HG02798 (cell line): ENCODE data around the gene SMTNL2.

ENCODE experiments used
- ATAC-seq: cut with Tn5 transposase; IDR thresholded peaks from one replicate; pipeline ENCODE4 v1.9.1; 2021; ENCODE audit warnings: mild to moderate bottlenecking; ENCODE audit not compliant: unreplicated experiment, poor library complexity

Gene SMTNL2

DNA sequence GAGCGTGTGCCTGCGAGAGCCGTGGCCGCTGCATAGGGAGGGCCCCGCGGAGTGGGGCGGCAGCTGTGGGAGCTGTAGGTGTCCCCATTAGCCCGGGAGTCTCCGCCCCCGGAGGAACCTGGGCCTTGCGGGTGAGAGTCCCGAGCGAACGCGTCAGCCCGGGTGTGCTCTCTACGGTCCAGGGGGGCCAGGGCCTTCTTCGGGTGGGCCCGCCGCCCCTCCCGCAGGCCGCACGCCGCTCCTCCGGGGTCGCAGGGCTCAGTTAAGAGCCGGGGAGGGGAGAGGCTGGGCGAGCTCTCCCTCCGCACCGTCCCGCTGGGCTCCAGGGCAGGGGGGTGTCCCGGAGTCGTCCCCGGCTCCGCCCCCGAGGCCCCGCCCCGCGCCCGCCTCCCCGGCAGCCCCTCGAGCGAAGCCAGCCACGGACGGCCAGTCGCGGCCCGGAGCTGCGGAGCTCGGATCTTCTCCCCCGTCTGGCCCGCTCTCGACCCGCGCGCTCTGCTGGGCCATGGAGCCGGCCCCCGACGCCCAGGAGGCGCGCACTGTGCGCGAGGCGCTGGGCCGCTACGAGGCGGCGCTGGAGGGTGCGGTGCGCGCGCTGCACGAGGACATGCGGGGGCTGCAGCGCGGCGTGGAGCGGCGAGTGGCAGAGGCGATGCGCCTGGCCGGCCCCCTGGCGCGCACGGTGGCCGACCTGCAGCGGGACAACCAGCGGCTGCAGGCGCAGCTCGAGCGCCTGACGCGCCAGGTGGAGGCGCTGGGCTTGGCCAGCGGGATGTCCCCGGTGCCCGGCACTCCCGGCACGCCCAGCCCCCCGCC is at the start of gene SMTNL2:
Gene SMTNL2 (plus strand): TSS at position 429 of the 816 bp plus-strand sequence. CDS start 77 bp downstream, at position 506.
- no peak for ATAC-seq

DNA sequence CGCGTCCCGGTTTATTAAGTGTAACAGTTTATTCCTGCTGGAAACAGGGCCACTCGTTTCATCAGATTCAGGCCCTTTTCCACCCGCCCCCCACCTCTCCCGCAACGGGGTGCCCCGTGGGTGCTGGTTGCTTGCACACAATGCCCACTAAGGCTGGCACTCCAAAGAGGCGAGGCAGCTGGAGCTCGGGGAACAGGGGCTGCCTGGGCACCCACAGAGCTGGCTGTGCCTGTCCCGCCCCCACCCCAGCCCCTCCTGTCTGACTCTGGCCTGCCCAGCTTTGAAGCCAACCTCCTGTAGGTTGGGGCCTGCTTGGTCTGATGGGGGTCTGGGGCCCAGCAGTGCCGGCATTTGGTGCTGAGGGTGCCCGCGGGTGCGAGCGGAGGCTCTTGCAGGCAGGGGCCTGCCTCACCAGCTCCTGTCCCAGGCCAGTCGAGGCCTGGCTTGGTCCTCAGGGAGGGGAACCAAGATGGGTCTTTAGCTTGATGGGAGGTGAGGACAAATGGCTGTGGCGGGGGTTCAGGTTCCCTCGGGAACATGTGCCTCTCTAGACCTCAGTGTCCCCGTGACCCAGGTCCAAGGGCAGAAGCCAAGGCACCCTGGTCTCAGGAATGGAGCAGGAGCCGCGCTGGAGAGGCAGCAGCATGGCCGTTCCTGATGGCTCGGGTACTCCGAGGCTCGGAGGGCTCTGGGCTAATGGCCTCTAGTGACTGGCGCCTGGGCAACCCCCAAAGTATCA is 49.2 kb upstream of the SMTNL2 start:
- no peak for ATAC-seq

DNA sequence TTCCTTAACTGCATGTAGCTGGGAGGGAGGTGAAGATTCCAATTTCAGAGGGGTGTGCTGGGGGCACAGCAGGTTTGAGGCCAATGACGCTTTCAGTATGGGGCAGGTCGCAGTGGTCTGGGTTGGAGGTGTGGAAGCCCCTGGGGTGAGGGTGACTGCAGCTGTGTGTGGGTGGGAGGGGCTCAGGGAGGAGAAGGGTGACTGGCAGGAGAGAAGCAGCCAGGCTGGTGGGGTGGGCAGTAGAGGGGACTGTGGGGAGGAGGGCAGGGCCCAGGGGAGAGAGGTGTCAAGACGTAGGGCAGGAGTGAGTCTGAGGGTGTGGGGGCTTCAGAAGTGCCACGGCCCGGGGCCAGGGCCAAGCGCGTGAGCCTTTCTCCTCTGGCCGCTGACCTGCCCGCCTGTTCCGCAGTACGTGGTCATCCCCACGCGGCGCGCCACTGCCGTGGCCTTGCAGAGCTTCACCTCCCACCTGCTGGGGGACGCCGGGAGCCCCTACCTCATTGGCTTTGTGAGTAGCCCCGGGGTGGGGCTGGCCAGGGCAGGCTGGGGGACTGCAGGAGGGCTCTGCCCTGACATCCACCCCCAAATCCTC is 48.6 kb upstream of the SMTNL2 start:
- no peak for ATAC-seq

DNA sequence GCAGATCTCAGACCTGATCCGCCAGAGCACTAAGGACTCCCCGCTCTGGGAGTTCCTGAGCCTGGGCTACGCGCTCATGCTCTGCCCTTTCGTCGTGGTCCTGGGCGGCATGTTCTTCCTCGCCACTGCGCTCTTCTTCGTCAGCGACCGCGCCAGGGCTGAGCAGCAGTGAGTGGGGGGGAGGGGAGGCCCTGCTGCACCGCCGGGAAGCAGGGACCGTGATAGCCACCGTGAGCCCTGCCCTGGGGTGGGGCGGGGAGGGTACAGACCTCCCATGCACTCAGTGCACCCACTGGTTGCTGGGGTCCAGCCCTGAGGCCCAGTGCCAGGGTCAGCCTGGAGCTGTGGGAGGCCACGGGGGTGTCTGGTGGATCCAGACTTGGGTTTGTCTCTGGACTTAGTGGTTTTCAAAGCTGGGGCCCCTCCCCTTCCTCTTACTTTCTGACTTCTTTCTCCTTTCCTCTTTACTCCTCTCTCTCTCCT is 48.0 kb upstream of the SMTNL2 start:
- ATAC-seq, result no peak

DNA sequence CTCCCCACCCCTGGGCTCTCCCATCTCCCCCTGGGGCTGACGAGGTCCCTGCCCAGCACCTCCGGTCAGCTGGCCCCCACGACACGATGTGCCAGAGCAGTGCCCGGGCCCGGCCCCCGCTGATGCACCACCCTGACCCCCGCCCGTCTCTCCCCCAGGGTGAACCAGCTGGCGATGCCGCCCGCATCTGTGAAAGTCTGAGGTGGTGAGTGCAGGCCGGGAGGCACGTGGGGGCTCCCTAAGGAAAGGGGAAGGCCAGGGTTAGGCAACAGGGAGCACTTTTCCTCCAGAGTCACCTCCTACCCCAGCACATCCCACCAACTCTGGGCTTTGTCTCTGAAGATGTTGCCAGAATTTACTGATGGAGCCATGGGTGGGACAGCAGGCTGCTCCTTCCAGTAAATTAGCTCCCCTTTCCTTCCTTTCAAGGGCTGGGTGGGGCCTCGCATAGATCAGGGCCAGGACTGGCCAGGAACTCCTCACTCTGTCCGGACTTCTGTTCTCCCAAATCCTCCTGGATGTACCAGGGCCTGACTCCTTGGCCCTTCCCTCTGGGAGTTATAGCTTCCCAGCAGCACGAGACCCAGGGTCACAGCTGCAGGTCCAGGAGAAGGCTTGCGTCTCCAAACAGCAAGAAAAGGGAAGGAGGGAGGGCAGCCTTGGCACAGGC is 47.5 kb upstream of the SMTNL2 start:
- ATAC-seq, result no peak

DNA sequence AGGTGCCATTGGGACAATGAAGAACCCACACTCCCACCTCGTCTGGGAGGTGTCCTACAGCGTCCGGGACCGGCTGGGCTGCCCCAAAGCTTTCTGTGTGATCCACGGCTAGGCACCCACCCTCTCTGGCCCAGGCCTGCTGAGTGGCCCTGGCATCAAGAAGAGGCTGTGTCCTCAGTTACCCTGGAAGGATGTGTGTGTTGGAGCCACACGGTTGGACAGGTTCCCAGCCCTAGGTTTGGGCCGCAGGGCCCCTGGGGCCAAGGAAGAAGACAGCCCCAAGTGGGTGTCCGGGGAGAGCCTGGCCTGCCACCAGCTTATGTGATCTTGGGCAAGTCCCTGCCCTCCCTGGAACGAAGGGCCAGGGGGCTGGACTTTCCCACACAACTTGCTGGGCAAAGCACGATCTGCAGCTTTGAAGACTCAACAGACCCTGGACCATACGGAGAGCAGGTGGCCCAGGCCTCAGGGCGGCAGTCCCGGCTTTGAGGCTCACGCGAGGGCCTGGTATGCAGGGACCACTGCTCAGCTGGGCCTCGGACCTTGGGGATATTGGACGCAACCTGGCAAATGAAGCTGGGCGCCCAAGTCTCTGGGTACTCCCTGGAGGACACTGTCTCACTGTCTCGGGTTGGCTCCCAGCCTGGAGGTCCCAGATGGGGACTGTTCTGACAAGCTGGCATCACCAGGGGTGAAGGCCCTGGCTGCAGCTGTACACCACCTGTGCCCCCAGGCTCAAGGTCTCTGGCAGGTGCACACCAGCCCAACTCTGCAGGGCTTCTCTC is 46.7 kb upstream of the SMTNL2 start:
- ATAC-seq, result no peak

DNA sequence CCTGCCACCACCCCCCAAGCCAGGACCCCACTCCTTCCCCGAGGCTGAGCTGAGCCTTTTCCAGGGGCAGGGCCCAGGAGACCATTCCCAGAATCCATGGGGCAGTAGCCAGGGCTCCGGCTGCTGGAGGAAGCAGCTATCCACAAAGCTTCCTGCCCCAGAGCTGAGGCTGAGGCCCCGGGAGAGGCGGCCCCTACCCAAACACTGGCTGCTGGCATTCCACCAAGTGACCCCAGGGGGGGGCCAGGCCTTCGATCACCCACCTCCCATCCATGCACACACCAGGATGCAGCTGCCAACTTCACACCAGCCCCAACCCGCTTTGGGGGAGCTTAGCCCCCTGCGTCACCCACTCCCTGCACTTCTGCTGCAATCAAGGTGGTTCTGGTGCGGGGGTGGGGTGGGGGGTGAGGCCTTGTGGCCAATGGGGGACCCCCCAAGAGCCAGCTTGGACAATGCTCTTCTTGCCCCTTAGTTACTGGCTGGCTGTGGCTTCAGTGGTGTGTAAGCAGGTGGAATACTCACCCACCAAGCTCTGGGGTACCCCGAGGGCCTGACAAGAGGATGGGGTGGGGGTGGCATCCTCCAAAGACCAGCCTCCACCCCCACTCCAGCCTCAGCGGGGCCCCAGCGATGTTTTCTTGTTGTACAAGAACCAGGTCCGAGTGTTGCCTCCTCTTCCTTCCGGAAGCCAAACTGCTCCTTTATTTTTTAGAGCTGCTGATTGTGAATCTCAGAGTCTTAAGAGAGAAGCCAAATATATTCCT is 45.9 kb upstream of the SMTNL2 start:
- ATAC-seq, result no peak

DNA sequence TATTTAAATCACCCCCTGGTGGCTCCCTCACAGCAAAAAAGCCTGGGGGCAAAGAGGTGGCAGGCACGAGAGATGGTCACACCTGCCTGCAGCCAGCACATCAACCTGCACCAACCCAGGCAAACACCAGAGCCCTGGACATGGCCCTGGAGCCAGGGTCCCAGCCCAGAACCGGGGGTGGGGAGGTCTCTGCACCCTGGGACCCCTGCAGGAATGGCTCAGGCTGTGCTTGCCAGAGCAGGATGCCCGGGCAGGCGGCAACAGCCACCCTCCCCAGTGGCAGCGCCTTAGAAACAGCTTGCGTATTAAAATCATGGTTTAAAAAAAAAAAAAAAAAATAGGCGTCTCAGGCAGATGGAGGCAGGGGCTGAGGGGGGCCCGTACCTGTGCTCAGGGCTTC is 45.3 kb upstream of the SMTNL2 start:
- no peak for ATAC-seq

DNA sequence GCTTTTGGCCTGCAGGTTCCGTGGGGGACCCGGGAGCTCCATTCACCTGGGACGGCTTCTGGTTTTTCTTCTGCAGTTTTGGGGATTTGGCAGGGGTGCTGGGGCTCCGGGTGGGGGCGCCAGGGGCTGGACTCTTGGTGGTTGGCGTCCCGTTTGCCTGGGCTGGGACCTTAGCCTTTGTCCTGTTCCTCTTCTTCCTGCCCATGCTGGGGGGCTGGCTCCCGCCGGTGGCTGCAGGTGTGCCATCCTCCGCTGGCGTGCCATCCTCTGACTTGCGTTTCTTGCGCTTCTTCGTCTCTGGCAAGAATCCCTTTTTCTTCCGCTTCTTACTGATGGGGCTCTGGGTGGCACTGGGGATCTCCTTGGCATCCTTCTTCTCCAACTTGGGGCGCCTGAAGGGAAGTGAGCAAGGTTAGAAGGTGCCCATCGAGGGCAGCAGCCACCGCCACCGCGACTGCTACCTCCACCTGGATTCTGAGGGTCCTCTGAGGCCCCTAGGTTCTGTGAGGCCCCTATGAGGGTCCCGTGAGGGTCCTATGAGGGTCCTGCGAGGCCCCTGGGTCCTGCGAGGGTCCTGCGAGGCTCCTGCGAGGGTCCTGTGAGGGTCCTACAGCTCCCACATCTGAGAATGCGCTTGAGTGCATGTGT is 44.6 kb upstream of the SMTNL2 start:
- no peak for ATAC-seq

DNA sequence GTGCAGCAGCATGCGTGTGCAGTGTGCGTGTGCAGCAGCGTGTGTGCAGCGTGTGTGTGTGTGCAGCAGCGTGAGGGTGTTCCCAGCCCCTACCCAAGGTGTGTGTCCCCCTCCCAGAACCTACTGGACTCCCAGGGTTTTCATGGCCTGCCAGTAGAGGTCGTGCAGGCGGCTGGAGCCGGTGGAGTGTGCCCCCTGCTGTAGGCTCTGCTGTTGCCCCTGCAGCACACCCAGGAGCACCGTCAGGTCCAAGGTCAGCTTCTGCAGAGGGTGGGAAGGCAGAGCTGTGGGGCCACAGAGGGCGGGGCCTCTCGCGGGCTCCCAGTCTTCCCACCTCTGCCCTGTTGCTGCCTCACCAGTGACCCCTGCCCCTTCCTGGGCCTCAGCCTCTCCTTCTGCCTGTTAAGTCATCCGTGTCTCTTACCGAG is 44.1 kb upstream of the SMTNL2 start:
- no peak for ATAC-seq

DNA sequence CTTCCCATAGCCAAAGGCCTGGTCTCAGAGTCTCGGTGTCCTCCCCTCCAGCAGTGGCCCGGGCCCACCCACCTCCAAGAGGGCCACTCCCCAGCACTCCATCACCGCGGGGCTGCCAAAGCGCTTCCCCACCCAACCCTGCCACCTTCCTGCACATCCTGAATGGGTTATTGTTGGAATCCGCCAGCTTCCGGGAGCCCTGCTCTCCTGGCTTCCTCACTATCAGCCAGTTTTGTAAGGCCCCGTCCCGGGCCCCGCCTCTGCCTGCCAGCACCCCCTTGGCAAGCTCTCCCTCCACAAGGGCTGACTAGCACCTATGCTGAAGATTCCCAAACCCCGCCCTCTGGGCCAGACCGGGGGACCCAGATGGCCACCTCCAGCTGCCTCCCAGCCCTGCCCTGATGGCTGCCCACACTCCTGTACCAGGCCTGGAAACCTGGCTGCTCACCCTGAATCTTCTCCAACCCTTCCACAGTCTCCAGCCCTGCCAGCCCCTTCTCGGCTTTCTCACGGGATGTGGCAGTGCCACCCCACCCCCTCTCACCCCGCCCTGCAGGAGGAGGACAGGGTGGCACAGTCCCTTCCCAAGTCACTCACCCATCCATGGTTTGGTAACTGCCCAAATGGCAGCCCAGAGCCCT is 43.5 kb upstream of the SMTNL2 start:
- no peak for ATAC-seq

DNA sequence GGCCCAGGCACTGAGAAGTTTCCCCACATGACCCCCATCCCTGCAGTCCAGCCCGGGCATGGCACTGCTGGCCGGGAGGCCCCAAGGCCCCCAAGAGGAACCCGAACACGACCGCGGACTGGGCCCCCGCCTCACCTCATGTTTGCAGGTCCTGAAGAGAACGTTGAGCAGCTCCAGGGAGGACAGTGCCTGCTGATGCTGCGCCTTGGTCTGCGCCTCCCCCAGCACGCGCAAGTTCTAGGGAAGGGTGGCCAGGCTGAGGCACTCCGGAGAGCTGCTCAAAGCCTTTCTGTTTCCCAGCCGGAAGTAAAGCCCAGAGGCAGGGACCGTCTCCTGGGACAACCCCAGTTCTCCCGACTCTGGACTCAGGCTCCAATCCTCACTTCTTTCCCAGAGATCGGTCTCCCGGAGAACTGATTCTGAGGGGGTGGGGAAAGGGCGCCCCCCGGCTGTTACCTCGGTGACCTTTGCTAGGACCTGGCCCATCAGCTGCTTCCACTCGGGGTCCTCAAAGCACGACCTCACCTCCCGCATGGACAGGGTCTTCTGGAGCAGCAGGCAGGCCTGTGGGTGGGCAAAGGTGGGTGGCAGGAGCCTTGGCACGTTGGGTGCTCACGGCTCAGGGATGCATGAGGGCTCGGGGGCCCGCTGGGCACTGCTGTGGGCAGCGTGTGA is 42.9 kb upstream of the SMTNL2 start:
- ATAC-seq, result no peak

DNA sequence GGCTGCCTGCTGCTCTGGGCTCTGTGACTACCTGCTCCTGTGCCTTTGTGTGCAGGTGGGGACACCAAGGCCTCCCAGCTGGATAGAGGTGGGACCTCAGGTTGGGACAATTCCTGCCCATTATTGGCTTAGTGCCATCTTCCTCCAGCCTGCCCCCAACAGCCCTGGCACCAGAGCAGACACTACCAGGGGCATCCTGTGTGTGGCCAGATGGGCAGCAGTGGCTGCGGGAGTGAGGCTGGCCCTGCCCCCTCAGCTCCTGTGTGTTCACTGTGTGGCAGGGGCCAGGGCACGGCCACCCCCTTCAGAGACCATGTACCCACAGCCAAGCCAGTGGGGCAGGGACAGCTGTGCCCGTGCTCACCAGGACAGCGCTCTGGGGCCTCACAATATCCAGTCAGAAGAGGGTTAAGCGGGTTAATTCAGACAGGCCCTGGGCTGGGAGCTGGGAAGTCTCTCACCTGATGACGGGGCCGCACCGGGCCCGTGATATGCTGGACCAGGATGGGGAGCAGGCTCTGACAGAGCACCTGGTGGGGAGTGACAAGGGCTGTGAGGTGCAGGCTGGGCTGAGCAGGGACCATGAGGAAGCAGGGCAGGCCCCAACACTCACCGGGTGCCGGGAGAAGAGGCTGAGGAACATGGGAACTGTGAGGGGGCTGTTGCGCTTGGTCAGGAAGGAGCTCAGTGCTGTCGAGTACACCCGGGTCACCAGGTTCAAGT is 42.2 kb upstream of the SMTNL2 start:
- ATAC-seq, result no peak

DNA sequence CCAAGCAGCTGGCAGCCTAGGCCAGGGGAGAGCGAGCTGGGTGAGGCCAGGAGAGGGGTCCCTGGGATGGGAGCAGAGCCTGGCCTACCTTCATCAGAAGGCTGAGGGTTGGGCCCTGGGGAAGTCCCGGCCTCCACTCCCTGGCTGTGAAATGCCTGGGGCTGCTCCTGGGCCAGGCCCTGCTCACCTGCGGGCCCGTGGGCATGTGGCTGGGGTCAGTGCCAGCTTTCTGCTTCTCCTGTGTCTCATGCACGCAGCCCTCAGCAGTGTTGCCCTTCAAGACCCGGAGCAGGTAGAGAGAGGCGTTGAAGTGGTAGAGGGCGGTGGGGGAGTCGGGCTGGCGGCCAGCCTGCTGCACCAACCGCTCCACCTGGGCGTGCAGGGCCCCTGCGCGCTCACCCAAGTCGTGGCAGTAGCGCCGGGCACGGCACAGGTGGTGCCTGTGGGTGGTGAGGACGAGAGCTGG is 41.6 kb upstream of the SMTNL2 start:
- ATAC-seq, result no peak

DNA sequence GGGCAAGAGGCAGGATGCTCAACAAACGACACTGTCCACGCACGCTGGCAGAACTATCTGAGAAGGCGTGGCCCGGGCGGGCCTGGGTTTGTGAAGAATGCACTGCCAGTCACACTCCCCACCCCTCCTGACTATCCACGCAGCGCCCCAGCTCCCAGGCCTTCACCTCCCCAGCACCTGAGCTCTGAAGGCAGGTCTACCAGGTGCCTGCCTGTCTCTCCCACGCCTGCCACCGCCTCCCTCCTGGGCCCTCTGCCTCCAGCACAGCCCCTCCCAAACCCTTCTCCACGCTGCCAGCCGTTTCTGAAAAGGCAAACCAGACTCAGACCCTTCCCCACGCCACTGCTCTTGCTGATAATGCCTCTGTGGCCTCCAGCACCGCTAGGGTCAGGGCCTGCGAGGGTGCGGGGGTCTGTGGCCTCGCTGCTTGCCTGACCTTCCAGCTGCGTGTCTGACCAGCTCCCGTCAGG is 40.7 kb upstream of the SMTNL2 start:
- ATAC-seq, result no peak

DNA sequence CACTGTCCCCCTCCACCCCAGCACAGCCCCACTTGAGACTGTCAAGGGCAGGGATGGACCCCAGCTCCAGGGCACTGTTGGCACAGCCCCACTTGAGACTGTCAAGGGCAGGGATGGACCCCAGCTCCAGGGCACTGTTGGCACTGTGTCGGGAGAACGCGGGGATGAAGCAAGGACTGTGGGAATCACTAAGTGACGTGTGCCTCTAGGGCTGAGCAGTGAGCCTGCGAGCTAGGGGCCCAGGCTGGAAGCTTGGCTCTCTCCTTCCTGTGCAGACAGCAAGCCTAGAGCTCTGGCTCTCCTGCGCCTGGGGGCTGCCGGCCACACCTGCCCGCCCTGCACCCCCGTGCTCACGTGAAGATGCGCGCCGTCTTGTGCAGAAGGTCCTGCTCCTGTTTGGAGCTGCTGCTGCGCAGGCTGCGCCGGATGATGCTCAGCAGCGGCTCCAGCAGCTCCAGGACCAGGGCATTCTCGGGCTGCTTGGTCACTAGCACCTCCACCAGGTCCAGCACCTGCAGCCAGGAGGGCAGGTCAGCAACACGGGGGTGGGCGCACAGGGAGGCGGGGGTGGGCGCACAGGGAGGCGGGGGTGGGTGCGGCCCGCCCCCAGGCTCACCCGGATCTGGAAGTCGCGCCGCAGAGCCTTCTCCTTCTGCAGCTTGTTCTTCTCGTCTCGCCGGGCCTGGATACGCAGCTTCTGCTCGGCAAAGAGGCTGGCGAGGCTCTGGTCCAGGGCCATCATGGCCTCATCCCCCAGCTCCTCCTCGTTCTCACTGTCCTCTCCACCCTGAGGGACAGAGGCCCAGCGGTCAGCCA is 40.0 kb upstream of the SMTNL2 start:
- no peak for ATAC-seq
